ENCODE results near the gene ASTN2.
"Not testable (repeated sequence)": the region's sequence is repeated elsewhere in the genome, so short reads cannot be mapped to it uniquely, and the experiment has no call there.

Gene ASTN2

GRCh38 chr9:116870566-116870965, 544.3 kb downstream of the ASTN2 start:
- DNase-seq (ENCODE audit: low read depth in 3 of 3), result no peak

- no peak for DNase-seq (ENCODE audit: low read depth in 3 of 3)
Observed at GRCh38 chr9:116868201-116868600, 546.7 kb downstream of the ASTN2 start.

- no peak for DNase-seq (ENCODE audit: low read depth in 3 of 3)
Observed at GRCh38 chr9:116861321-116861720, 553.5 kb downstream of the ASTN2 start.

GRCh38 chr9:116860509-116861120, 554.2 kb downstream of the ASTN2 start:
- DNase-seq (ENCODE audit: low read depth in 3 of 3), result peak in 1 of 3 experiments; percentile 4

- DNase-seq (ENCODE audit: low read depth in 3 of 3), result no peak
Observed at GRCh38 chr9:116859763-116860162, 555.1 kb downstream of the ASTN2 start.

GRCh38 chr9:116857321-116857720, 557.5 kb downstream of the ASTN2 start:
- no peak for DNase-seq (ENCODE audit: low read depth in 3 of 3)

- no peak for DNase-seq (ENCODE audit: low read depth in 3 of 3)
Observed at GRCh38 chr9:116855881-116856662, 558.8 kb downstream of the ASTN2 start.

GRCh38 chr9:116849721-116850120, 565.1 kb downstream of the ASTN2 start:
- DNase-seq (ENCODE audit: low read depth in 3 of 3), result no peak

GRCh38 chr9:116844621-116845020, 570.2 kb downstream of the ASTN2 start:
- no peak for DNase-seq (ENCODE audit: low read depth in 3 of 3)

GRCh38 chr9:116843863-116844620, 570.8 kb downstream of the ASTN2 start:
- no peak for DNase-seq (ENCODE audit: low read depth in 3 of 3)

GRCh38 chr9:116842658-116843057, 572.2 kb downstream of the ASTN2 start:
- no peak for DNase-seq (ENCODE audit: low read depth in 3 of 3)

GRCh38 chr9:116838468-116838867, 576.4 kb downstream of the ASTN2 start:
- DNase-seq (ENCODE audit: low read depth in 3 of 3), result not testable (repeated sequence)

GRCh38 chr9:116837018-116837989, 577.6 kb downstream of the ASTN2 start:
- no peak for DNase-seq (ENCODE audit: low read depth in 3 of 3)

- DNase-seq (ENCODE audit: low read depth in 3 of 3), result not testable (repeated sequence)
Observed at GRCh38 chr9:116830321-116830720, 584.5 kb downstream of the ASTN2 start.

GRCh38 chr9:116821633-116822229, 593.1 kb downstream of the ASTN2 start:
- no peak for DNase-seq (ENCODE audit: low read depth in 3 of 3)

GRCh38 chr9:116819116-116819515, 595.7 kb downstream of the ASTN2 start:
- no peak for DNase-seq (ENCODE audit: low read depth in 3 of 3)

- DNase-seq (ENCODE audit: low read depth in 3 of 3), result no peak
Observed at GRCh38 chr9:116817762-116818161, 597.1 kb downstream of the ASTN2 start.

GRCh38 chr9:116816484-116816883, 598.4 kb downstream of the ASTN2 start:
- no peak for DNase-seq (ENCODE audit: low read depth in 3 of 3)

- DNase-seq (ENCODE audit: low read depth in 3 of 3), result no peak
Observed at GRCh38 chr9:116815835-116816234, 599.0 kb downstream of the ASTN2 start.

GRCh38 chr9:116813031-116813300, 601.9 kb downstream of the ASTN2 start:
- DNase-seq (ENCODE audit: low read depth in 3 of 3), result no peak

All from stimulated activated CD4-positive, alpha-beta T cell treated with anti-CD3 and anti-CD28 coated beads, TNF-alpha, amount 100 ng/mL, for 24 hours (primary cell).